NCI-H187 treated with DMSO at 0.1 percent for 48 hours (cell line): ENCODE results near the gene EPAS1.

Experiments
- DNase-seq: peaks from one replicate; lab custom pipeline; 2025; lab: John Stamatoyannopoulos, UW

The EPAS1 gene

DNA sequence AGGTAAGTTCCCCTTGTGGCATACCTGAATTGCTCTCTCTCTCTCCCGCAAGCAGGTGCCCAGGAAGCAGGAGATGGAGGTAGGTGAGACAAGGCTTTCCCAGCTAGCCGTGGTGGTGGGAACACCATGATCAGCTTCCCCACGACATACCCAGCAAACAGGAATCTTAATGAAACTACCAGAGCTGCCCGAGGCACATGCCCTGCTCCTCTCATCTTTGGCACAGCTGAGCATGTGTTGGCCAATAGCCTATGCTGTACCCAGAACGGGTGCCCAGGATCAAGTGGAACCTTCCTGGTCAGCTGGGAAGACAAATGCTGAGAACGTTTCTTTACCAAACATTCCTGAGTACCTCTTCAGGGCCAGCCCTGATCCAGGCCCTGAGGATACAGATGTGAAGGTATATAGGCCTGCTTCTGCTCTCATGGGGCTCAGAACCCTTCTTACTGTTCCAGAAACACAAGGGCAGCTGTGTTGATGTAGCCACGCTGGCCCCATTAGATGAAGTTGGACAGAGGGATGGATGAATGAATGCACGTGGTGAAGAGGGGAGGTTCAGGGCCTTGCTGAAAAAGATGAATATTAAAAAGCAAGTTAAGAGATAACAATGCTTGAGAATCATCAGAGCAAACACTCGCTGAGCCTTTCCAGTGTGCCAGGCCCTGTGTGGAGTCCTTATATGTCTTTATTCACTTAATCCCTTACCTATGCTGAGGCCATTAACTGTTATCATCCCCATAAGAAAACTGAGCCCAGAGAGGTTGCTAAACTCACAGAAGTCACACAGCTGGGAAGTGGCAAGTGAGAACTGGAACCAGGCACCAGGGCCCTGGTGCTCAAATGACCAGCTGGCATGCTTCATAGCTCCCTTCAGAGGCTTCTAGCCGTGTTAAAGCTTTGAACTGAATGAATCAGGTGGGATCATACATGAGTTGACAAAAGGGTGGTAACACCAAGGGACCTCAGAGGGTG lies 113.4 kb downstream of the EPAS1 start:
- no peak for DNase-seq

DNA sequence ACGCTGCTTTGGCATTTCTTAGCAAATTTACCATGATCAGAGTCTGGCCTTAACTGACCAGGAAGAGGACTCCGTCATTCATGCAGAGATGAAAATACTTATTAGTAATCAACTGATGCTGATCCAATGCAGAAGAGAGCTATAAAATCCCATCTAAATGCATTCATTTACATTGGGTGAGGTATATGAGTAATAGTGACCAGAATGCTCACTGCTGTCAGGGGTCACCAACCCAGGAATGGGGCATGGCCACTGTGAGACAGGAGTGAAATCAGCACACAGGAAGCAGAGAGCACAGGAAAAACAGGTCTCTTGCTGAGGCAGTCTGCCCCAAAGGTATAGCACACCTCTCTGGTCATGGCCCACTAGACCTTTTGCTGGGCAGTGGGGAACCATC lies 114.0 kb downstream of the EPAS1 start:
- no peak for DNase-seq

DNA sequence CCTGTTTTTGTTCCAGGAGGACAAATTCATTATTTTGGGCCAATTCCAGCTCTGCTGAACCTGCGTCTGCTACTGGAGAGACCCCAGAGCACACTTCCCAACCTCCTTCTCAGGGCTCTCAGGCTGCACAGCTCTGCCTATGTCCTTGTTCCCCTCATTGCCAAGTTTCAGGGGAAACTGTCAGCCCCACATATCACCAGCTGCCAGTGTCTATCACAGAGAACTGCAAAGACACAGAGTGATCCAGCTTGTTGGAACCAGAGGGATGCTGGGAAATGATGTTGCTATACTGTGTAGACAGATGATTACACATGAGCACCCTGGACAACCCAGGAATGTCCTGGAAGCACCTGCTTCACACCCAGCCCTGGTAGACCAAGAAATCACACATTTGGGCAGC lies 114.8 kb downstream of the EPAS1 start:
- DNase-seq = no peak

DNA sequence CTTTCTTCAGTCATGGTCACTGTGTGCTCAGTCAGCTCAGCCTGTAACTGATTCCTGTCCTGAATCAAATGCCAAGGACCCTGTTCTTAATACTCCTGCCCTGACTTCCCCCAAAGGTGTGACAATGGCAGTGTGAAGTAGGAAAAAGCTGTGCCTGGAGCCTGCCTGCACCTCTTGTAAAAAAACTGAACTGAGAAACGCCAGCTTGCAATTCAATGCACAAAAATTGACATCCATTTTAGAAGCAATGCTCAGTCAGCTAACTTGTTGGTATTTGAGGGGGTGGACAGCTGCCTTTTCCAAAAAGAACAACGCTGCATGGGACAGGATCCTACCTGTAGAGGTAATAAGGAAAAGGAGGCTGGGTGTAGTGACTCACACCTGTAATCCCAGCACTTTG lies 115.9 kb downstream of the EPAS1 start:
- no peak for DNase-seq

DNA sequence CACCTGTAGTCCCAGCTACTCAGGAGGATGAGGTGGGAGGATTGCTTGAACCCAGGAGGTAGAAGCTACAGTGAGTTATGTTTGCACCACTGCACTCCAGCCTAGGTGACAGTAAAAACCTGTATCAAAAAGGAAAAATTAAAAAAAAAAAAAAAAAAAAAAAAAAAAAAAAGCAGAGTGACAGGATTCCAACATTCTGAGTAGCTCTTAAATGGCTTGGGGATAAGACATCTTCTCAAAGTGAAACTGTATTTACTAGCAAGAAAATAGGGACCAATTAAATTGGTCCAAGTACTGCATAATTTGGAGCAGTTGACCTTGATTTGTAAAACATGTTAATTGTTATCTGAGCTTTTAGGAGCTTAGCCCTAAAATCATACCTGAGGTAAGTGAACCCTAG lies 116.4 kb downstream of the EPAS1 start:
- DNase-seq = no peak

DNA sequence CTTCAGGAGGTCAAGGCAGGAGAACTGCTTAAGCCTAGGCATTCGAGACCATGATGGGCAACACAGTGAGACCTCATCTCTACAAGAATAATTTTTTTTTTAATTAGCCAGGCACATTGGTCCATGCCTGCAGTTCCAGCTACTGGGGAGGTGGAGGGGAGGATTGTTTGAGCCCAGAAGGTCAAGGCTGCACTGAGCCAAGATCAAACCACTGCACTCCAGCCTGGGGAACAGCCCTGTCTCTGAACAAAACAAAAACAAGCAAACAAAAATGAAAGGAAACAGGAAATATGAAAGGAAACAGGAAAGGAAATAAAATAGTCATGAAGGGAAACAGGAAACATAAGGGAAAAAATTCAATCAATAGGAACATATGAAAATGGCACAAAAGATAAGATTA lies 117.5 kb downstream of the EPAS1 start:
- DNase-seq = no peak

DNA sequence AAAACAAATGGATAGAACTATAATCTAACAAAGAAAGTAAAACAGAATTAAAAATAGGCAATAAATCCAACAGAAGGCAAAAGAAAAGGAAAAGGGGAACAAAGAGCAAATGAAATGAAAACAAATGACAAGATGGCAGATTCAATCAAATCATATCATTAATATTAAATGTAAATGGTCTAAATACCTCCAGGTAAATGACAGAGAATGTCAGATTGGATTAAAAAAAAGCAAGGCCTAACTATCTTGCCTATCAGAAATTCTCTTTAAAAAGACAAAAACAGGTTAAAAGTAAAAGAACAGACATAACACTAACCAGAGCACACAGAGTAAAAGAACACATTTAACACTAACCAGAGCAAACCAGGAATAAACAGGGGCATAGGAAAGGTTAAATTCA lies 119.1 kb downstream of the EPAS1 start:
- DNase-seq = no peak

DNA sequence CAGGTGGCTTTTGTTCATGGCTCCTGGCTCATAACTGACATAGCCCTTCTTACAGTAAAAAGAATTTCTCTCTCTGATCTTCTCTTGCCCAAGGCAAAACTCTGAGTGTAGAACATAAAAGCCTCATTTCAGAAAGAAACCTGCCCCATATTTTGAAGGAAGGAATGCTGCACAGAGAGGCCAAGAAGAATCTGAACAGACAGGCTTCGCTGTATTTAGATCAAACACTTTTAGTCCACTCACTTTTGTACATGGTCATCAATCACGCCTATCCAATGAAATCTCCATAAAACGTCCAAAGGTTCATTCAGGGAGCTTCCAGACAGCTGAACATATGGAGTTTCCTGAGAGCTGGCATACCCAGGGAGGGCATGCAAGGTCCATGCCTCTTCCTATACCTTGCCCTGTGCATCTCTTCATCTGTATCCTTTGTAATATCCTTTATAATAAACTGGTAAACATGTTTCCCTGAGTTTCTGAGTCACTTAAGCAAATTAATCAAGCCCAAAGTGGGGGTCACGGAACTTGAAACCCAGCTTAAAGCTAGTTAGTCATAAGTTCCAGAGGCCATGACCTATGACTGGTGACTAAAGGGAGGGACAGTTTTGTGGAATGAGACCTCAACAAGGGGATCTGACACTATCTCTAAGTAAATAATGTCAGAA lies 119.7 kb downstream of the EPAS1 start:
- no peak for DNase-seq

DNA sequence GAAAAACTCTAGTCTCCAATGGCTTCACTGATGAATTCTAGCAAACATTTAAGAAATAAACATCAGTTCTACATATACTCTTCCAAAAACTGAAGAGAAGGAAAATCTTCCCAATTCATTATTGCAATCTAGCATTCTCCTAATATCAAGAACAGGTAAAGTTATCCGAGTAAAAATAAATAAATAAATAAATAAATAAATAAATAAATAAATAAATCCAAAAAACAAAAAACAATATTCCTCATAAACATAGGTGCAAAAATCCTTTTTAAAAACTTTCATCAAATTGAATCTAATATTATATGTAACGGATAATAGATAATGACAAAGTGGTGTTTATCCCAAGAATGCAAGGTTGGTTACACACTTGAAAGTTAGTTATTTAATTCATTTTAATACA lies 123.7 kb downstream of the EPAS1 start:
- DNase-seq = no peak

DNA sequence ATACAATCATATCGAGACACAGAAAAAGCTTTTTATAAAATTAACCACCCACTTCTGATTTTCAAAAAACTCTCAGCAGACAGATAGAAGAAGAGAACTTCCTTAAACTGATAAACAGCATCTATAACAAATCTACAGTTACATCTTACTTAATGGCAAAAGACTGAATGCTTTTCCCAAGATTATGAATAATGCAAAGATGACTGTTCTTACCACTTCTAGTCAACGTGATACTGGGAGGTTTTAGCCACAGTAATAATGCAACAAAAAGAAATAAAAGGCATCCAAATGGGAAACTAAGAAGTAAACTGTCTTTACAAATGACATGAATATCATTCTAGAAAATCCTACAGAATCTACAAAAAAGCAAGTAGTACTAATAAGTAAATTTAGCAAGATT lies 124.2 kb downstream of the EPAS1 start:
- DNase-seq = no peak

DNA sequence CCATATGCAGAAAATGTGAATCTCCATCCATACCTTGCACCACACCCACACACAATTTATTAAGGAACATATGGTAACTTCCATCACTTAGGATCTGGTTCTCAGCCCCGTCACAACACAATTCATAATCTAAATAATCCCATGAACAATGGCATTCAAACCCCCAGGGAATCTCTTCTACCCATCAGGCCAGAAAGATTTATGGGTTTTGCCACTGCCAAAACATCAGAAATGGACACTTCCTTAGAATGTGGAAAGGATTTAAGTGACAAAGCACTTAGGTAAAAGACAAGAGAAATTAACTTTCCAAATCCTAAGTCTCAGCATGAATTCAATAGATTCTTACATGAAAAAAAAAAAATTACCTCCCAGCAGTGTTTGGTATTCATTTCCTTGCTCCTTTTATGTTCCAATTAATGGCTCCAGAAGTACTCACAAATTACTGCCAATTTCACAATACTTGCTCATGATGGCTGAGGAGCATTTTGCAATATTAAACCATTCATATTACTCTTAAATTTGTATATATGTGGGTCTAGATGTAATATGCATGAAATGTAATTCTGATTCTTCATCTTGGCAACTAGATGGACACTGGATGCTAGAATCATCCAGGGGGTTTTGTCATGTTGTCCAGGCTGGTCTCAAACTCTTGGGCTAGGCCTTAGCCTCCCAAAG lies 125.6 kb downstream of the EPAS1 start:
- no peak for DNase-seq

DNA sequence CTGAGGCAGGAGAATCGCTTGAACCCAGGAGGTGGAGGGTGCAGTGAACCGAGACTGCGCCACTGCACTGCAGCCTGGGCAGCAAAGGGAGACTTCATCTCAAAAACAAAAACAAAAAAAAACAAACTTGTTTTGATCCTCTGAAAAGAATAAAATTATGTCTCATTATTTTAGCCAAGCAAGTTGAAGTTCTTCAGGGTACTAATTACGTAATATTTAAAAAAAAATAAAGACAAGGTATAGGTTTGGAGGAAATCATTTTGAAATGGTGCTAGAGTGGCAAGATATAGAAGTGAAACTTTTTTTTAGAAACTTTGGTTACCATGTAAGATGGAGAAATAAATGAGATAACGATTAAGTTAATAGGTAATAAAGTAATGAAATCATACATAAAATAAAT lies 127.7 kb downstream of the EPAS1 start:
- no peak for DNase-seq

DNA sequence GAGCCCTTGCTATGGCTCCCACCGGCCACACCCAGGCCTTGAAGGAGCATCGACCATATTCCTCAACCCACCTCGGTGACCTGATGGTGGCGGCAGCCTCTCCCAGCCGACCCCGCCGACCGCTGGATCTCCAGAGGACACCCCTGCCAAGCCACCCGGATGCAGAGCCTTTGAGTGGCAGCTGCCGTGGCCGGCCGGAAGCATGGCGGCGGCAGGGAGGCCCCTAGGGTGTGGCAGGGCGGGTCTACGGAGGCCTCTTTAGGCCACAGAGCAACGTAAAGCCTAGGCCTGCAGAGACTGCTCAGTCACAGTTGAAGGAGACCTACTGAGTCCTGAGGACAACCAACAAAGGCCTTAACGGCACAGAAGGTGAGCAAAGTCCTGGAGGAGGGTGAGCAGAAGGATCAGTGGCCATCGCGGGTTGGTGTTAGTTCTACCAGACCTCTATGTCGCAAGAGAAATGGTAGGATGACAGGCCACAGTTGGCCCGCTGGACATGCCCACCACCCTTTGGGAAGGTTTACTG lies 131.8 kb downstream of the EPAS1 start:
- no peak for DNase-seq

DNA sequence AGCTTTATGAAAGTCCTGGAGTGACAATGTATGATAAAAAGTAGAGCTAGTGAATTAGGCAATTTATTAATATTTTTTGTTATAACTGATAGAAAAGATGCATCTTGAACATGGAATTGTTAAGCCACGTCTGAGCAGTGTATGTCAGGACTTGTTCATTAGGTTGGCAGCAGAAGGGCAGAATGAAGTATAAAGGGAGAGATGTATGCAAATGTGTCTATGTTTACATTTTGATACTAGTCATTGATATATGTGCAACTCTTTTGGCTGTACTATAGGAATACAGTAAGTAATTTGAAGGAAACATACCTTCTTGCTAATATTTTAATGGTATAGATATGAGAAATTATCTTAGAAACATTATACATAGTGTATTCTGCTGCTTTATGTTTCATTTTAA lies 133.2 kb downstream of the EPAS1 start:
- DNase-seq = no peak

DNA sequence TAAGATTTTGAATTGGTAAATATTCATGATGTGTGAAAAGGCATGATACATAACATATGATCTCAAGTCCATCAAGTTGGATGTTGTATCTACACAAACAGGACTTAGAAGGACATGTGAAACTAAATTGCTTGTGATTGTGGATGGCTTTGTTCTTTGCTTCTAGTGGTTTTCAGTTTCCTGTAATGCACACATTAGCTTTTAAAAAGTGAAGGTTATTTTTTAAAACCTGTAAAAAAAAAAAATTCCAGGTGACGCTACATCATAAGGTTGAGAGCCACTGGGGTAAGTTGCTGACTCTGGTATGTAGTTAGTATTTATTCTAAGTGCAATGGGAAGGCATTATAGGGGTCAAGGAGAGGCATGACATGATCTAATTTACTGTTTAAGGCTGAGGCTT lies 133.8 kb downstream of the EPAS1 start:
- DNase-seq = no peak

DNA sequence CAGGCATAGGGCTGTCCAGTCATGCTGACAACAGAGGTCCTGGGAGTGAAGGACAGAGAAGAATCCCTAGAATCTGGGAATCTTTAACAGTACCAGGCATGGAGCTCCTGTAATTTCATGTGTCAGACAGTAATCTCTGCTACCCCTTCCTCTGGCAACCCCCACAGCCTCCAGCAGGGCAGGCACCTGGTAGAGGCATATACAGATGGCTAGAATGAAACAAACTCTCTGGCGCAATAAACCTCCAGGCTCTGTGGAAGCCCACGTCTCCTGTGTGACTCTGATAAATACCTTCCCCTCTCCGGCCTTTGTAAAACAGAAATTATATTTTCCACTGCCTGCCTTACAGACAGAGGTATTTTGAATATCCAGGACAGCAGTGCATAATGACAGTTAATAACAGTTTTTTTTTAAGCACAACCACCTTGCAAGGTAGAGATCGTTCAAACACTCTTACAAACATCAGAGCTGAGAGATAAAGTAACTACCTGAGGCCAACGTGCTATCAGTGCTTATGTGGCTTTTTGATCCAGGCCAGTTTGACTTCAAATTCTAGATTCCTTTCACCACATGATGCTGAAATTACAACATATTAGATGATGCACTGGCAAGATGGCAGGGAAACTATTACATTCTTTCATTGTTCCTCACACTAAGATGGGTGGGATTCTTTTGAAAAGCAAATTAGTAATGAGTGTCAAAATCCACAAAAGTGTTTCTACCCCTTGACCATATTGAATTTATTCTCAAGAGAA lies 134.5 kb downstream of the EPAS1 start:
- DNase-seq = no peak

DNA sequence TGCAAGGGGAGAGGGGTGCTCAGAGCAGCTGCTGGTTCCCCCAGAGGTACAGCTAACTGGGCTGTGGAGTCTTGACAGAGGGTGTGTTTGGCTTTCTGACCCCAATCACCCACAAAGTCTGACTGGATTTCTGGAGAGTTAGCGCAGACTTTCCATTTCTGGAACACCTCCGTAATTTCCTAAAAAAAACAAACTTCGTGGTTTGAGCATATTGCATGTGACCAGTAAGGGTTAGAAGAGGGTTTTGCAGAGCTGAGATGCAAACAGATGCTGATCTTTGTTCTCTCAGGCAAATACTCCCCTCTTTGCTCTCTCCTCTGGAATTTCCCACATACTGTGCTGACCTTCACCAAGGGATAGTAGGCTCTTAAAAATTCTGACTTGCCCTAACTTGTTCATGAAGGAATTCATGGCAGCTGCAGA lies 137.7 kb downstream of the EPAS1 start:
- DNase-seq = no peak

DNA sequence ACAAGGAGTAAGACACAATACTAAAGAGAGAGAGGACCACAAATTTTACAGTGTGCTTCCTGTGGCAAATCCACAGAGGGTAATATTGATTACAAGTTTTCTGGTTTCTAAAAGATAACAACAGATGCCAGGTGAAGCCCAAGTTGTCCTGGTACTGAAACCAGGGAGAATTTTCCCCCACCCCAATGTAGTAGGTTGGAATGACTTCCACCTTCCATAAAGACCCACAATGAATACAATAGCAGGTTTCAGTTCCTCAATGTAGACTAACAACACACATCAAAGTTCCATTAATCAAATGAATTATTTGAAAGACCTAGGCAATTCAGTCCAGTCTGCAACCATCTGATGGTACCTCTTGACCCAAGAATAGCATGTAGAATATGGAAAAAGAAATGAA lies 138.1 kb downstream of the EPAS1 start:
- DNase-seq = no peak

DNA sequence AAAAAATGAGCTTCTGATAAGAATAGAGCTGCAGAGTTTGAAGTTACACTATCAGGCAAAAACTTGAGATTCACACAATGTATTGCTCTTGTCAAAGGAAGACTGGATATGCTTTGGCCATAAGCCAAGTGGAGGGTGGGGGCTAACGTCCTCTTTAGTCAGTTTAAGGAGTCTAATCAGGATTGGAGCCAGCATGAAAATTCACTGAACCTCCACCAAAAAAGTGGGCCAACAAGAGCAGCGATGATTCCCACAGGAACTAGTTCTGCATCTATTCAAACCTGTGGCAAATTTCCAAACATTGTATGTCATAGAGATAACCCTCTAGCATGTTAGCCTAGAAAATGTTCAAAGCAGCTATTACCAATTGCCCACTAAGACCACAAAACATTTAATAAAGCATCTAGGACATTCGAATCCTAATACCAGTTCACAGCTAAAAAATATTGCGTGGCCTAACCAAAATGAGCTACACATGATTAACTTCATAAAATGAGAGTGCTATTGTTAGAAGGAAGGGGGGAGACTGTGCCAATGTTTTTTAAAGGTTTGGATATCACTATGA lies 138.7 kb downstream of the EPAS1 start:
- no peak for DNase-seq
